NB4 (cell line): ENCODE results near the gene PRSS48.

Source experiments
- MYC ChIP-seq: IDR thresholded peaks from 2 replicates; pipeline ENCODE4 v1.6.1; 2011; ENCODE audit warnings: low read depth, low read length
- POLR2A ChIP-seq: IDR thresholded peaks from 2 replicates; pipeline ENCODE4 v1.6.1; 2011; ENCODE audit warnings: mild to moderate bottlenecking; ENCODE audit not compliant: insufficient read length; ENCODE audit errors: extremely low read depth
- TF ChIP-seq, protein P1 (sequence below): IDR thresholded peaks from one replicate; pipeline ENCODE4 v1.5.1; 2012; ENCODE audit warnings: low read depth, low read length
- TF ChIP-seq, protein P2 (sequence below): IDR thresholded peaks from 2 replicates; pipeline ENCODE4 v1.6.1; 2011; ENCODE audit warnings: low read depth, low read length

DNA sequence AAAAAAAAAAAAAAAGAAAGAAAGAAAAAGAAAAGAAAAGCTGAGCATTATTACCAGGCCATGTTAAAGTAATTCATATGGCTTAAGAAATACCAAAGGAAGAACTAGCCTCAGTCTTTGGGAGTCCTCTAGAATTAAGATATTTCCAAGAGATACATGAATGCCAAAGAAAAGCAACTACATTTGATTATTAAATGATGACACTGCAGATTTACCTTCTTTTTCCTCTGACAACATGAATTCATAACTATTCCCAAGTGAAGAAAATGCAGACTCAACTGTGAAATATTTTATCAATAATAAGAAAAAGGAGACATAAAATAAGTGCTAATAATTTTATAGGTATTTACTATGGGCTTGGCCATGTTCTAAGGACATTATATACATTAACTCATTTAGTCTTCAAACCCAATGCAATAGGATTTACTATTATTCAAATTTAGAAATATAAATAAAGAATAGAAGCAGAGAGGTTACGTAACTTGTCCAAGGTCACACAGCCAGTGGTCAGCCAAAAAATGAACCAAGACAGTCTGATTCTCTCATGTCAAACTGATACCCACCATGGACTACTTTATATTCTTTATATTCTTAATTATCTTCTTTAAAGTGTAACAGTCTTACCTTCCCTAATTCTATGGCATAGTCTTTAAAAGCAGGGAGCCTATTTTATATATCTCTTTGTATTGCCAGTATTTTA is 41.5 kb downstream of the PRSS48 start:
- TF ChIP-seq, protein P1, sequence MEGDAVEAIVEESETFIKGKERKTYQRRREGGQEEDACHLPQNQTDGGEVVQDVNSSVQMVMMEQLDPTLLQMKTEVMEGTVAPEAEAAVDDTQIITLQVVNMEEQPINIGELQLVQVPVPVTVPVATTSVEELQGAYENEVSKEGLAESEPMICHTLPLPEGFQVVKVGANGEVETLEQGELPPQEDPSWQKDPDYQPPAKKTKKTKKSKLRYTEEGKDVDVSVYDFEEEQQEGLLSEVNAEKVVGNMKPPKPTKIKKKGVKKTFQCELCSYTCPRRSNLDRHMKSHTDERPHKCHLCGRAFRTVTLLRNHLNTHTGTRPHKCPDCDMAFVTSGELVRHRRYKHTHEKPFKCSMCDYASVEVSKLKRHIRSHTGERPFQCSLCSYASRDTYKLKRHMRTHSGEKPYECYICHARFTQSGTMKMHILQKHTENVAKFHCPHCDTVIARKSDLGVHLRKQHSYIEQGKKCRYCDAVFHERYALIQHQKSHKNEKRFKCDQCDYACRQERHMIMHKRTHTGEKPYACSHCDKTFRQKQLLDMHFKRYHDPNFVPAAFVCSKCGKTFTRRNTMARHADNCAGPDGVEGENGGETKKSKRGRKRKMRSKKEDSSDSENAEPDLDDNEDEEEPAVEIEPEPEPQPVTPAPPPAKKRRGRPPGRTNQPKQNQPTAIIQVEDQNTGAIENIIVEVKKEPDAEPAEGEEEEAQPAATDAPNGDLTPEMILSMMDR: no peak
- TF ChIP-seq POLR2A (no peak), MYC (no peak)
- TF ChIP-seq, protein P2, sequence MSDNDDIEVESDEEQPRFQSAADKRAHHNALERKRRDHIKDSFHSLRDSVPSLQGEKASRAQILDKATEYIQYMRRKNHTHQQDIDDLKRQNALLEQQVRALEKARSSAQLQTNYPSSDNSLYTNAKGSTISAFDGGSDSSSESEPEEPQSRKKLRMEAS: no peak
